Activated CD8-positive, alpha-beta memory T cell treated with anti-CD3 and anti-CD28 coated beads, Interleukin-2, amount 10 ng/mL, durations not matched to agents 7 days and 5 days (primary cell): ENCODE data around the gene EMC10. TPM values are rescaled to one million over a fixed set of nuclear protein-coding genes. Genes with fewer than 3 reads are reported as not detected.

Source experiments
- ATAC-seq: fragments of 150-1000 bp; cut with Tn5 transposase; one replicate; pipeline ENCODE4 v1.10.0; 2021; ENCODE audit warnings: moderate library complexity
- CTCF ChIA-PET: fragments of 350-600 bp; sonication (Branson Sonifier 250); formaldehyde crosslinking; loops from one replicate; lab custom pipeline; 2021; ENCODE audit warnings: antibody characterized with exemption; lab: Charles Lee
- DNase-seq: peaks from one replicate; pipeline ENCODE4 v3.0.0-alpha.2; 2020
- H3K27ac Mint-ChIP-seq: one replicate; pipeline ENCODE4 v1.8.0; 2021; ENCODE audit warnings: mild to moderate bottlenecking, mixed read lengths
- H3K27me3 Mint-ChIP-seq: one replicate; pipeline ENCODE4 v1.8.0; 2021; ENCODE audit warnings: mixed read lengths
- H3K36me3 Mint-ChIP-seq: one replicate; pipeline ENCODE4 v1.8.0; 2021; ENCODE audit warnings: mild to moderate bottlenecking, mixed read lengths
- H3K4me1 Mint-ChIP-seq: one replicate; pipeline ENCODE4 v1.8.0; 2021; ENCODE audit warnings: mixed read lengths
- H3K4me3 Mint-ChIP-seq: one replicate; pipeline ENCODE4 v1.8.0; 2021; ENCODE audit warnings: mild to moderate bottlenecking, moderate library complexity, mixed read lengths
- H3K9me3 Mint-ChIP-seq: one replicate; pipeline ENCODE4 v1.8.0; 2022; ENCODE audit warnings: low read depth, mixed read lengths
- total RNA-seq, 2 experiments: library from RNA; stranded (reverse); gene quantifications; one replicate each; pipeline ENCODE4 v1.2.3, GENCODE V29; 2021

The EMC10 gene
- 10 to 100 TPM; 47.8 to 57.2 TPM for total RNA-seq

GRCh38 chr19:50476224-50476906 lies at the start of gene EMC10, which contains the start of gene GARIN5A:
TSS of gene EMC10 (plus strand) at chr19:50476507. CDS start at chr19:50476545, 38 bp downstream.
TSS of gene GARIN5A (minus strand) at chr19:50476848. CDS start at chr19:50476388, 460 bp downstream.
- peaks cover 14% of the 10 kb centered on the region for H3K4me1 Mint-ChIP-seq
- DNase-seq (peak; percentile 96), ATAC-seq (peak; percentile 98)
- peaks cover 17% of the 10 kb centered on the region for H3K36me3 Mint-ChIP-seq
- CTCF ChIA-PET = interaction anchor here (1.4 kb wide), 1 partner anchor 119 kb away, joined by 3 read pairs; no protein-coding TSS in a partner anchor
- H3K9me3 Mint-ChIP-seq = no peaks in the 10 kb centered on the region
- no peaks in the 10 kb centered on the region for H3K27me3 Mint-ChIP-seq
- H3K4me3 Mint-ChIP-seq = peak within 1 kb of the TSS; percentile 98
- H3K27ac Mint-ChIP-seq = peak within 1 kb of the TSS; percentile 89

GRCh38 chr19:50427318-50427925 lies 48.9 kb upstream of the EMC10 start:
- Mint-ChIP-seq H3K4me3 (no peak overlapping the region), H3K27ac (no peak overlapping the region), H3K9me3 (no peaks in the 10 kb centered on the region), H3K27me3 (peaks cover 15% of the 10 kb centered on the region), H3K4me1 (peaks cover 9% of the 10 kb centered on the region), H3K36me3 (no peaks in the 10 kb centered on the region)
- DNase-seq (no peak), ATAC-seq (no peak)
- CTCF ChIA-PET = interaction anchor here (0.8 kb wide), 1 partner anchor 33 kb away, joined by 3 read pairs; no protein-coding TSS in a partner anchor

- peaks cover 20% of the 10 kb centered on the region for H3K27me3 Mint-ChIP-seq
- DNase-seq (no peak), ATAC-seq (no peak)
- no peak overlapping the region for H3K4me3 Mint-ChIP-seq
- no peaks in the 10 kb centered on the region for H3K9me3 Mint-ChIP-seq
- CTCF ChIA-PET = interaction anchor here (0.8 kb wide), 1 partner anchor 33 kb away, joined by 3 read pairs; no protein-coding TSS in a partner anchor
- no peak overlapping the region for H3K27ac Mint-ChIP-seq
- no peaks in the 10 kb centered on the region for H3K36me3 Mint-ChIP-seq
- H3K4me1 Mint-ChIP-seq = peaks cover 9% of the 10 kb centered on the region
Measured at GRCh38 chr19:50427997-50428425, 48.3 kb upstream of the EMC10 start.

- Mint-ChIP-seq H3K27me3 (peaks cover 24% of the 10 kb centered on the region), H3K4me3 (no peak overlapping the region), H3K4me1 (peaks cover 9% of the 10 kb centered on the region), H3K9me3 (no peaks in the 10 kb centered on the region), H3K27ac (no peak overlapping the region), H3K36me3 (no peaks in the 10 kb centered on the region)
- DNase-seq (no peak), ATAC-seq (no peak)
- CTCF ChIA-PET = no interaction called here
Measured at GRCh38 chr19:50428772-50429463, 47.4 kb upstream of the EMC10 start.

- Mint-ChIP-seq H3K27ac (no peak overlapping the region), H3K27me3 (peaks cover 24% of the 10 kb centered on the region), H3K36me3 (no peaks in the 10 kb centered on the region), H3K4me3 (peak overlapping the region; percentile 78), H3K4me1 (peaks cover 9% of the 10 kb centered on the region), H3K9me3 (no peaks in the 10 kb centered on the region)
- ATAC-seq (no peak), DNase-seq (no peak)
- CTCF ChIA-PET = interaction anchor here (1.6 to 1.7 kb wide), 2 partner anchors 15 to 73 kb away, joined by 3 read pairs; no protein-coding TSS in a partner anchor
Measured at GRCh38 chr19:50430888-50431342, 45.4 kb upstream of the EMC10 start.

GRCh38 chr19:50431343-50432220 lies 44.7 kb upstream of the EMC10 start:
- CTCF ChIA-PET = interaction anchor here (0.6 to 1.6 kb wide), 2 partner anchors 74 to 107 kb away, joined by 3 read pairs; no protein-coding TSS in a partner anchor
- H3K4me1 Mint-ChIP-seq = peaks cover 9% of the 10 kb centered on the region
- H3K4me3 Mint-ChIP-seq = peak overlapping the region; percentile 78
- no peaks in the 10 kb centered on the region for H3K36me3 Mint-ChIP-seq
- peak; percentile 98 for ATAC-seq
- peak; percentile 87 for DNase-seq
- no peaks in the 10 kb centered on the region for H3K9me3 Mint-ChIP-seq
- H3K27ac Mint-ChIP-seq = peak overlapping the region; percentile 84
- peaks cover 24% of the 10 kb centered on the region for H3K27me3 Mint-ChIP-seq

- no peaks in the 10 kb centered on the region for H3K9me3 Mint-ChIP-seq
- peak within 1 kb of the TSS; percentile 84 for H3K27ac Mint-ChIP-seq
- ATAC-seq = no peak
- CTCF ChIA-PET = interaction anchor here (0.6 to 1.6 kb wide), 2 partner anchors 75 to 106 kb away, joined by 3 read pairs; no protein-coding TSS in a partner anchor
- peak within 1 kb of the TSS; percentile 78 for H3K4me3 Mint-ChIP-seq
- no peaks in the 10 kb centered on the region for H3K36me3 Mint-ChIP-seq
- peaks cover 24% of the 10 kb centered on the region for H3K27me3 Mint-ChIP-seq
- H3K4me1 Mint-ChIP-seq = peaks cover 9% of the 10 kb centered on the region
- no peak for DNase-seq
Measured at GRCh38 chr19:50432221-50433028, 43.9 kb upstream of the EMC10 start, which contains the start of gene MYBPC2. TSS of gene MYBPC2 (plus strand) at chr19:50432892. CDS start at chr19:50432954, 62 bp downstream.

- H3K36me3 Mint-ChIP-seq = no peaks in the 10 kb centered on the region
- CTCF ChIA-PET = no interaction called here
- ATAC-seq (no peak), DNase-seq (no peak)
- no peaks in the 10 kb centered on the region for H3K9me3 Mint-ChIP-seq
- peaks cover 24% of the 10 kb centered on the region for H3K27me3 Mint-ChIP-seq
- peaks cover 9% of the 10 kb centered on the region for H3K4me1 Mint-ChIP-seq
- H3K27ac Mint-ChIP-seq = no peak overlapping the region
- H3K4me3 Mint-ChIP-seq = peak overlapping the region; percentile 32
Measured at GRCh38 chr19:50433201-50434180, 42.8 kb upstream of the EMC10 start.

GRCh38 chr19:50434525-50434924 lies 41.8 kb upstream of the EMC10 start:
- Mint-ChIP-seq H3K36me3 (no peaks in the 10 kb centered on the region), H3K4me1 (peaks cover 9% of the 10 kb centered on the region), H3K4me3 (no peak overlapping the region), H3K27ac (no peak overlapping the region), H3K9me3 (no peaks in the 10 kb centered on the region), H3K27me3 (peaks cover 24% of the 10 kb centered on the region)
- DNase-seq = no peak
- CTCF ChIA-PET = no interaction called here
- no peak for ATAC-seq

- Mint-ChIP-seq H3K4me1 (peaks cover 13% of the 10 kb centered on the region), H3K4me3 (no peak overlapping the region), H3K27ac (no peak overlapping the region), H3K9me3 (no peaks in the 10 kb centered on the region), H3K27me3 (peaks cover 26% of the 10 kb centered on the region), H3K36me3 (no peaks in the 10 kb centered on the region)
- no peak for DNase-seq
- CTCF ChIA-PET = no interaction called here
- ATAC-seq = no peak
Measured at GRCh38 chr19:50435221-50435620, 41.1 kb upstream of the EMC10 start.

GRCh38 chr19:50435627-50436026 lies 40.7 kb upstream of the EMC10 start:
- CTCF ChIA-PET = interaction anchor here (0.6 kb wide), 1 partner anchor 172 kb away, joined by 3 read pairs; no protein-coding TSS in a partner anchor
- Mint-ChIP-seq H3K4me1 (peaks cover 13% of the 10 kb centered on the region), H3K36me3 (no peaks in the 10 kb centered on the region), H3K27me3 (peaks cover 23% of the 10 kb centered on the region), H3K9me3 (no peaks in the 10 kb centered on the region), H3K27ac (no peak overlapping the region), H3K4me3 (no peak overlapping the region)
- DNase-seq (no peak), ATAC-seq (no peak)
